Trophoblast cell (in vitro differentiated cells and primary cell): ENCODE results near the gene ART3.

Experiments used
- DNase-seq, 2 donors: peaks; one replicate each; pipeline ENCODE4 v3.0.0-alpha.2; 2016
- H2AFZ ChIP-seq: 2 replicates; pipeline ENCODE4 v1.6.1; 2013; ENCODE audit warnings: low read length, moderate library complexity, mild to moderate bottlenecking; ENCODE audit not compliant: insufficient read depth, poor library complexity
- H2AK5ac ChIP-seq: 2 replicates; pipeline ENCODE4 v1.6.1; 2013; ENCODE audit warnings: mild to moderate bottlenecking, low read length
- H2BK120ac ChIP-seq: 2 replicates; pipeline ENCODE4 v1.6.1; 2013; ENCODE audit warnings: low read length, mild to moderate bottlenecking, moderate library complexity; ENCODE audit not compliant: insufficient read depth, poor library complexity
- H2BK12ac ChIP-seq: 2 replicates; pipeline ENCODE4 v1.6.1; 2013; ENCODE audit warnings: mild to moderate bottlenecking, low read length, moderate library complexity
- H2BK5ac ChIP-seq: 2 replicates; pipeline ENCODE4 v1.6.1; 2013; ENCODE audit warnings: low read length, low read depth, moderate library complexity, mild to moderate bottlenecking; ENCODE audit not compliant: poor library complexity
- H3K14ac ChIP-seq: 2 replicates; pipeline ENCODE4 v1.6.1; 2013; ENCODE audit warnings: mild to moderate bottlenecking, low read length
- H3K18ac ChIP-seq: 2 replicates; pipeline ENCODE4 v1.6.1; 2013; ENCODE audit warnings: mild to moderate bottlenecking, low read length
- H3K23ac ChIP-seq: 2 replicates; pipeline ENCODE4 v1.6.1; 2013; ENCODE audit warnings: low read length
- H3K27ac ChIP-seq: 2 replicates; pipeline ENCODE4 v1.5.1; 2013; ENCODE audit warnings: low read depth, mild to moderate bottlenecking, inconsistent platforms, low read length, moderate library complexity
- H3K27me3 ChIP-seq: 2 replicates; pipeline ENCODE4 v1.6.1; 2013; ENCODE audit warnings: inconsistent platforms, mild to moderate bottlenecking, low read length, moderate library complexity; ENCODE audit not compliant: insufficient read depth
- H3K36me3 ChIP-seq, 2 experiments: 1 replicate in 1 of 2; 2 replicates in 1 of 2; pipeline ENCODE4 v1.6.1; 2013; ENCODE audit warnings: low read length in 2 of 2, mild to moderate bottlenecking in 2 of 2, moderate library complexity in 1 of 2; ENCODE audit not compliant: insufficient read depth in 2 of 2, control insufficient read depth in 1 of 2
- H3K4ac ChIP-seq: 2 replicates; pipeline ENCODE4 v1.6.1; 2013; ENCODE audit warnings: low read depth, mild to moderate bottlenecking, low read length, moderate library complexity
- H3K4me1 ChIP-seq, 2 experiments: 1 replicate in 1 of 2; 2 replicates in 1 of 2; pipeline ENCODE4 v1.6.1; 2013; ENCODE audit warnings: low read length in 2 of 2, mild to moderate bottlenecking in 2 of 2, moderate library complexity in 1 of 2; ENCODE audit not compliant: insufficient read depth in 2 of 2, control insufficient read depth in 1 of 2
- H3K4me2 ChIP-seq: 2 replicates; pipeline ENCODE4 v1.6.1; 2013; ENCODE audit warnings: inconsistent platforms, mild to moderate bottlenecking, low read length, moderate library complexity
- H3K4me3 ChIP-seq: 2 replicates; pipeline ENCODE4 v1.5.1; 2013; ENCODE audit warnings: mild to moderate bottlenecking, low read depth, low read length, inconsistent platforms
- H3K79me1 ChIP-seq: one replicate; pipeline ENCODE4 v1.6.1; 2013; ENCODE audit warnings: low read length
- H3K79me2 ChIP-seq: 2 replicates; pipeline ENCODE4 v1.6.1; 2013; ENCODE audit warnings: low read length, mild to moderate bottlenecking; ENCODE audit not compliant: control insufficient read depth, insufficient read depth, poor library complexity
- H3K9ac ChIP-seq: 2 replicates; pipeline ENCODE4 v1.6.1; 2013; ENCODE audit warnings: mild to moderate bottlenecking, low read length
- H3K9me3 ChIP-seq: 2 replicates; pipeline ENCODE4 v1.6.1; 2013; ENCODE audit warnings: low read depth, mild to moderate bottlenecking, control low read depth, inconsistent platforms, low read length; ENCODE audit not compliant: insufficient read depth
- H4K12ac ChIP-seq: 2 replicates; pipeline ENCODE4 v1.6.1; 2013; ENCODE audit warnings: low read depth, mild to moderate bottlenecking, low read length, moderate library complexity
- H4K8ac ChIP-seq: 2 replicates; pipeline ENCODE4 v1.6.1; 2013; ENCODE audit warnings: low read depth, mild to moderate bottlenecking, low read length, moderate library complexity
- H4K91ac ChIP-seq: one replicate; pipeline ENCODE4 v1.6.1; 2013; ENCODE audit warnings: low read depth, mild to moderate bottlenecking, low read length, moderate library complexity
- WGBS: extraction: QIAGEN DNeasy Blood & Tissue Kit; methylation state at CpG from one replicate; pipeline ENCODE4 v1.1.7; 2013; ENCODE audit warnings: missing lambda C conversion rate; ENCODE audit not compliant: insufficient read length, insufficient coverage; ENCODE audit errors: extremely low coverage; 5-methylcytosine and 5-hydroxymethylcytosine counted together

ART3 gene

DNA sequence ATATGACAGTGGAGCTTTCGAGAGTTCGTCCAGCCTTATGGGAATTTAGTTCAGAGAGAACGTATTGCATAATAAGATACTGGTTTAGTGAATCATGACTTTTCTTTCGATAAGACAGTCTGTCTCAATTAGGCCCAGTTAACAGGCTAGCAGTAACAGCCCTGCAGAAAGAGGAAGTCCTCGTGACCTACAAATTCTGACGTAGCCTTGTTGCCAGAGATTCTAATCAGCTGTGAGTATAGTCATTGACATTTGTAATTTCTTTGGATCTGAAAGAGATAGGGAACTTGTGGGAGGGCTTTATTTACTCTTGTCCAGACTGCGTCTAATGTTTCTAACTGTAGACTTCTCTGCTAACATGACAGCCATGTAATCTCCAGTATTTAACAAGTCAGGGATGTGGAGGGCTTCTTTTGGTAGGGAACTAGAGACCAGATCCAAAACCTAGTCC, 15.8 kb downstream of the ART3 start:
- peak; percentile 91 to 97 for DNase-seq
- Histone ChIP-seq H2BK120ac (no peak overlapping the region), H4K8ac (no peak overlapping the region), H2AFZ (no peak overlapping the region), H4K91ac (no peak overlapping the region), H3K4me3 (no peak overlapping the region), H3K4me2 (no peak overlapping the region), H2BK5ac (no peak overlapping the region), H3K14ac (no peak overlapping the region), H3K79me2 (no peaks in the 10 kb centered on the region), H3K27ac (no peak overlapping the region), H3K9me3 (no peaks in the 10 kb centered on the region), H2BK12ac (no peak overlapping the region), H3K23ac (no peak overlapping the region), H3K4ac (no peak overlapping the region), H3K9ac (no peak overlapping the region), H3K36me3 (no peaks in the 10 kb centered on the region), H2AK5ac (no peak overlapping the region), H3K18ac (no peak overlapping the region), H4K12ac (no peak overlapping the region), H3K27me3 (no peaks in the 10 kb centered on the region), H3K79me1 (peaks cover 1% of the 10 kb centered on the region), H3K4me1 (no peaks in the 10 kb centered on the region)
- no CpG with 5 or more reads among the region's 7 CpGs for WGBS

- Histone ChIP-seq H3K18ac (no peak overlapping the region), H2BK5ac (no peak overlapping the region), H2BK12ac (no peak overlapping the region), H2BK120ac (no peak overlapping the region), H4K91ac (no peak overlapping the region), H3K14ac (no peak overlapping the region), H3K9me3 (no peaks in the 10 kb centered on the region), H3K36me3 (no peaks in the 10 kb centered on the region), H3K4me3 (no peak overlapping the region), H3K79me1 (peaks cover 1% of the 10 kb centered on the region), H3K4me2 (no peak overlapping the region), H2AFZ (no peak overlapping the region), H4K12ac (no peak overlapping the region), H4K8ac (no peak overlapping the region), H3K27ac (no peak overlapping the region), H3K9ac (no peak overlapping the region), H2AK5ac (no peak overlapping the region), H3K4ac (no peak overlapping the region), H3K27me3 (no peaks in the 10 kb centered on the region), H3K4me1 (no peaks in the 10 kb centered on the region), H3K79me2 (no peaks in the 10 kb centered on the region), H3K23ac (no peak overlapping the region)
- DNase-seq, result peak in 1 of 2 donors; percentile 18
- no CpG with 5 or more reads among the region's 2 CpGs for WGBS
Measured at GRCh38 chr4:76091052-76091451, 16.5 kb downstream of the ART3 start.

GRCh38 chr4:76095568-76095967, 21.1 kb downstream of the ART3 start:
- Histone ChIP-seq H2AK5ac (no peak overlapping the region), H3K9ac (no peak overlapping the region), H2BK12ac (no peak overlapping the region), H2BK5ac (no peak overlapping the region), H4K91ac (no peak overlapping the region), H3K23ac (no peak overlapping the region), H2AFZ (no peak overlapping the region), H3K27ac (no peak overlapping the region), H3K4me2 (no peak overlapping the region), H4K8ac (no peak overlapping the region), H3K4me1 (no peaks in the 10 kb centered on the region), H3K18ac (no peak overlapping the region), H3K79me2 (no peaks in the 10 kb centered on the region), H3K4me3 (no peak overlapping the region), H3K27me3 (no peaks in the 10 kb centered on the region), H2BK120ac (no peak overlapping the region), H3K36me3 (no peaks in the 10 kb centered on the region), H3K9me3 (no peaks in the 10 kb centered on the region), H3K79me1 (peaks cover 1% of the 10 kb centered on the region), H4K12ac (no peak overlapping the region), H3K4ac (no peak overlapping the region), H3K14ac (no peak overlapping the region)
- DNase-seq, result no peak

- H3K4me3 ChIP-seq, result no peak overlapping the region
- no peak overlapping the region for H3K4me2 ChIP-seq
- no peak overlapping the region for H4K8ac ChIP-seq
- H3K27me3 ChIP-seq, result no peaks in the 10 kb centered on the region
- DNase-seq, result peak; percentile 59 to 89
- no peaks in the 10 kb centered on the region for H3K4me1 ChIP-seq
- H2BK120ac ChIP-seq, result no peak overlapping the region
- H2BK5ac ChIP-seq, result no peak overlapping the region
- no peak overlapping the region for H3K14ac ChIP-seq
- no peak overlapping the region for H3K27ac ChIP-seq
- no peak overlapping the region for H2AK5ac ChIP-seq
- no peaks in the 10 kb centered on the region for H3K36me3 ChIP-seq
- H3K79me2 ChIP-seq, result no peaks in the 10 kb centered on the region
- no peak overlapping the region for H3K18ac ChIP-seq
- WGBS, result no CpG with 5 or more reads among the region's 3 CpGs
- no peak overlapping the region for H3K23ac ChIP-seq
- H3K9me3 ChIP-seq, result no peaks in the 10 kb centered on the region
- H4K12ac ChIP-seq, result no peak overlapping the region
- no peak overlapping the region for H4K91ac ChIP-seq
- H2AFZ ChIP-seq, result no peak overlapping the region
- peaks cover 1% of the 10 kb centered on the region for H3K79me1 ChIP-seq
- H3K4ac ChIP-seq, result no peak overlapping the region
- no peak overlapping the region for H2BK12ac ChIP-seq
- H3K9ac ChIP-seq, result no peak overlapping the region
Measured at GRCh38 chr4:76096076-76096475, 21.6 kb downstream of the ART3 start.
